CD14-positive monocyte (primary cell): ENCODE results near the gene EOGT. TPM values are rescaled to one million over a fixed set of nuclear protein-coding genes. Genes with fewer than 3 reads are reported as not detected.
A peak's percentile ranks its signal among the peaks of the same experiment; 100 is the strongest.

ENCODE experiments used
- DNase-seq, 3 donors: peaks; one replicate each; pipeline ENCODE4 v3.0.0-alpha.2; 2011 to 2022
- H2AFZ ChIP-seq: 2 replicates; pipeline ENCODE4 v1.6.0; 2012; ENCODE audit warnings: mild to moderate bottlenecking, low read depth, low read length, inconsistent platforms; ENCODE audit not compliant: insufficient read depth, poor library complexity, severe bottlenecking
- H3K27ac ChIP-seq, 2 donors: 1 replicate in 1 of 2; 2 replicates in 1 of 2; pipeline ENCODE4 v1.5.1; 2012 to 2013; ENCODE audit warnings: low read length in 2 of 2, control low read depth in 1 of 2, inconsistent platforms in 1 of 2, low read depth in 1 of 2, mild to moderate bottlenecking in 1 of 2
- H3K27me3 ChIP-seq, 2 donors: one replicate each; pipeline versions ENCODE4 v1.6.0 to v1.6.1; 2011 to 2013; ENCODE audit warnings: low read length in 2 of 2; ENCODE audit not compliant: control insufficient read depth in 2 of 2, insufficient read depth in 2 of 2
- H3K36me3 ChIP-seq, 2 donors: replicated peaks in 1 of 2; 1 replicate in 1 of 2; 2 replicates in 1 of 2; pipeline versions ENCODE4 v1.5.1 to v1.6.1; 2012 to 2013; ENCODE audit warnings: low read length in 2 of 2, control low read depth in 1 of 2, inconsistent platforms in 1 of 2, mild to moderate bottlenecking in 1 of 2; ENCODE audit not compliant: insufficient read depth in 2 of 2, control insufficient read depth in 1 of 2
- H3K4me1 ChIP-seq, 2 donors: 1 replicate in 1 of 2; 2 replicates in 1 of 2; pipeline versions ENCODE4 v1.5.1 to v1.6.1; 2012 to 2013; ENCODE audit warnings: low read length in 2 of 2, control low read depth in 1 of 2, inconsistent platforms in 1 of 2, mild to moderate bottlenecking in 1 of 2, moderate library complexity in 1 of 2; ENCODE audit not compliant: insufficient read depth in 2 of 2, control insufficient read depth in 1 of 2
- H3K4me2 ChIP-seq: replicated peaks from 2 replicates; pipeline ENCODE3; 2012; ENCODE audit warnings: low read length, moderate library complexity, mild to moderate bottlenecking; ENCODE audit not compliant: poor library complexity, severe bottlenecking; ENCODE audit errors: extremely low read depth
- H3K4me3 ChIP-seq, 3 experiments: fragments of 200-600 bp in 1 of 3; sonication (generic) in 1 of 3; replicated peaks in 1 of 3; 1 replicate in 2 of 3; 2 replicates in 1 of 3; pipeline ENCODE4 v1.5.1; 2011 to 2013; ENCODE audit warnings: low read length in 3 of 3, mild to moderate bottlenecking in 3 of 3, control low read depth in 2 of 3, low read depth in 2 of 3, inconsistent platforms in 1 of 3, moderate library complexity in 1 of 3
- H3K79me2 ChIP-seq: 2 replicates; pipeline ENCODE4 v1.6.0; 2012; ENCODE audit warnings: mild to moderate bottlenecking, control low read depth, inconsistent platforms, low read length, moderate library complexity; ENCODE audit not compliant: insufficient read depth
- H3K9ac ChIP-seq: 2 replicates; pipeline ENCODE4 v1.6.0; 2017; ENCODE audit warnings: low read length, mild to moderate bottlenecking; ENCODE audit not compliant: insufficient read depth, poor library complexity, severe bottlenecking
- H3K9me3 ChIP-seq, 2 donors: replicated peaks in 1 of 2; 1 replicate in 1 of 2; 2 replicates in 1 of 2; pipeline versions ENCODE4 v1.5.1 to v1.6.1; 2012 to 2013; ENCODE audit warnings: low read length in 2 of 2, control low read depth in 1 of 2; ENCODE audit not compliant: control insufficient read depth in 1 of 2, insufficient read depth in 1 of 2
- H4K20me1 ChIP-seq: 2 replicates; pipeline ENCODE4 v1.6.0; 2012; ENCODE audit warnings: mild to moderate bottlenecking, low read length, control low read depth, moderate library complexity; ENCODE audit not compliant: insufficient read depth
- H3K27ac Mint-ChIP-seq, 7 donors: one replicate each; pipeline ENCODE4 v1.8.0; 2020; ENCODE audit warnings: mild to moderate bottlenecking in 7 of 7, mixed read lengths in 7 of 7, moderate library complexity in 6 of 7, inconsistent platforms in 2 of 7
- H3K27me3 Mint-ChIP-seq, 3 donors: one replicate each; pipeline ENCODE4 v1.8.0; 2021 to 2022; ENCODE audit warnings: low read depth in 3 of 3, mild to moderate bottlenecking in 3 of 3, mixed read lengths in 3 of 3, moderate library complexity in 3 of 3, inconsistent platforms in 1 of 3
- H3K36me3 Mint-ChIP-seq, 2 donors: one replicate each; pipeline ENCODE4 v1.8.0; 2020; ENCODE audit warnings: mixed read lengths in 2 of 2, inconsistent platforms in 1 of 2, mild to moderate bottlenecking in 1 of 2
- H3K4me1 Mint-ChIP-seq: one replicate; pipeline ENCODE4 v1.8.0; 2020; ENCODE audit warnings: mild to moderate bottlenecking, mixed read lengths
- H3K4me3 Mint-ChIP-seq, 2 donors: one replicate each; pipeline ENCODE4 v1.8.0; 2020; ENCODE audit warnings: mild to moderate bottlenecking in 2 of 2, mixed read lengths in 2 of 2, moderate library complexity in 1 of 2
- H3K9me3 Mint-ChIP-seq, 7 donors: one replicate each; pipeline ENCODE4 v1.8.0; 2020 to 2022; ENCODE audit warnings: mixed read lengths in 7 of 7, mild to moderate bottlenecking in 6 of 7, moderate library complexity in 6 of 7, inconsistent platforms in 2 of 7
- CTCF ChIP-seq: fragments of 200-600 bp; IDR thresholded peaks from one replicate; pipeline ENCODE4 v1.8.0; 2022; ENCODE audit warnings: antibody characterized with exemption, mild to moderate bottlenecking
- WGBS: methylation state at CpG from one replicate; pipeline ENCODE4 v1.1.5; 2013; ENCODE audit warnings: missing lambda C conversion rate; ENCODE audit not compliant: insufficient coverage; 5-methylcytosine and 5-hydroxymethylcytosine counted together
- intact Hi-C, 2 donors: fragments of 100-400 bp; cut with micrococcal nuclease; formaldehyde crosslinking; loops; one replicate each; pipeline versions ENCODE4 v1.15.0 to v1.15.1; 2023
- polyA plus RNA-seq, 3 donors: library from polyadenylated mRNA; depleted of rRNA in 1 of 3; unstranded in 2 of 3; stranded (reverse) in 1 of 3; fragments of 300-500 nt in 2 of 3; fragments of >200 nt in 1 of 3; fragmentation: Illumina TruSeq in 2 of 3; gene quantifications; 1 replicate in 2 of 3; 2 replicates in 1 of 3; pipeline ENCODE4 v1.2.3, GENCODE V29; 2012 to 2021

Gene EOGT
- polyA plus RNA-seq, 3 donors: 3.7 to 8.1 (median 5.0) TPM

GRCh38 chr3:69014022-69014580, 617 bp upstream of the EOGT start:
- no peak for DNase-seq
- no peaks in the 10 kb centered on the region for H3K27me3 ChIP-seq
- peaks cover 12% of the 10 kb centered on the region for H3K4me1 Mint-ChIP-seq
- no peaks in the 10 kb centered on the region for H3K9me3 ChIP-seq
- H3K36me3 ChIP-seq: peaks cover 11 to 34% of the 10 kb centered on the region in 2 donors
- peak overlapping the region; percentile 85 to 88 for H3K4me3 Mint-ChIP-seq
- no peak overlapping the region for H3K27ac ChIP-seq
- peaks cover 2 to 4% (median 2%) of the 10 kb centered on the region in 3 donors for H3K27me3 Mint-ChIP-seq
- no peaks in the 10 kb centered on the region for H3K9me3 Mint-ChIP-seq
- peak overlapping the region; percentile 85 for H3K4me2 ChIP-seq
- intact Hi-C loops: no loop called here
- H3K79me2 ChIP-seq: no peaks in the 10 kb centered on the region
- peak overlapping the region; percentile 95 for H2AFZ ChIP-seq
- peak overlapping the region; percentile 65 to 87 (median 85) for H3K4me3 ChIP-seq
- H3K27ac Mint-ChIP-seq: no peak overlapping the region
- no peaks in the 10 kb centered on the region for H4K20me1 ChIP-seq
- no peak for TF ChIP-seq CTCF
- H3K36me3 Mint-ChIP-seq: peaks cover 23 to 33% of the 10 kb centered on the region in 2 donors
- no CpG with 5 or more reads among the region's 11 CpGs for WGBS
- peak overlapping the region; percentile 75 for H3K9ac ChIP-seq
- H3K4me1 ChIP-seq: peaks cover 9 to 14% of the 10 kb centered on the region in 2 donors

- TF ChIP-seq CTCF: no peak
- H3K27ac Mint-ChIP-seq: peak overlapping the region in 4 of 7 donors; percentile 37 to 68 (median 61)
- peaks cover 9 to 14% of the 10 kb centered on the region in 2 donors for H3K4me1 ChIP-seq
- H3K9me3 Mint-ChIP-seq: no peaks in the 10 kb centered on the region
- peaks cover 21 to 30% of the 10 kb centered on the region in 2 donors for H3K36me3 Mint-ChIP-seq
- H3K4me3 ChIP-seq: peak overlapping the region; percentile 65 to 87 (median 85)
- H3K4me1 Mint-ChIP-seq: peaks cover 12% of the 10 kb centered on the region
- H3K27me3 Mint-ChIP-seq: peaks cover 2 to 4% (median 2%) of the 10 kb centered on the region in 3 donors
- no peaks in the 10 kb centered on the region for H3K9me3 ChIP-seq
- peak overlapping the region; percentile 75 for H3K9ac ChIP-seq
- H3K4me2 ChIP-seq: peak overlapping the region; percentile 85
- DNase-seq: peak; percentile 18 to 31 (median 30)
- H4K20me1 ChIP-seq: no peaks in the 10 kb centered on the region
- WGBS: 2% methylated on average over 36 of the region's 36 CpGs
- H3K79me2 ChIP-seq: no peaks in the 10 kb centered on the region
- H2AFZ ChIP-seq: peak overlapping the region; percentile 95
- H3K27ac ChIP-seq: no peak overlapping the region
- no peaks in the 10 kb centered on the region for H3K27me3 ChIP-seq
- H3K4me3 Mint-ChIP-seq: peak overlapping the region; percentile 87 to 96
- peaks cover 3 to 34% of the 10 kb centered on the region in 2 donors for H3K36me3 ChIP-seq
- intact Hi-C loops: no loop called here
These were observed 658 bp downstream of the EOGT start for GRCh38 chr3:69012800-69013252.
